A549 (cell line): Measurements from ENCODE around the gene SAPCD2.

Source experiments
- BCL3 ChIP-seq: fragments of >200 bp; sonication (Bioruptor Twin); formaldehyde crosslinking; IDR thresholded peaks from 3 replicates; pipeline ENCODE4 v1.6.1; 2016
- BHLHE40 ChIP-seq: IDR thresholded peaks from 2 replicates; pipeline ENCODE4 v1.6.1; 2012; ENCODE audit warnings: low read depth, low read length, inconsistent platforms
- CBX8 ChIP-seq: fragments of 200-600 bp; sonication (generic); IDR thresholded peaks from 2 replicates; pipeline ENCODE4 v1.6.1; 2016
- CTCF ChIP-seq: fragments of >200 bp; sonication (Bioruptor Twin); formaldehyde crosslinking; IDR thresholded peaks from 3 replicates; pipeline ENCODE4 v1.5.1; 2016
- EP300 ChIP-seq, 2 experiments: fragments of >200 bp; sonication (Bioruptor Twin); formaldehyde crosslinking; IDR thresholded peaks; 2 replicates in 1 of 2; 3 replicates in 1 of 2; pipeline ENCODE4 v1.6.1; 2016 to 2017
- HEYL ChIP-seq: fragments of 250-450 bp; sonication (Bioruptor Pico); IDR thresholded peaks from 2 replicates; pipeline ENCODE4 v1.8.0; 2021; ENCODE audit warnings: mild to moderate bottlenecking, moderate library complexity
- JUNB ChIP-seq: fragments of >200 bp; sonication (Bioruptor Twin); formaldehyde crosslinking; IDR thresholded peaks from 2 replicates; pipeline ENCODE4 v1.6.1; 2016
- MYC ChIP-seq: IDR thresholded peaks from 2 replicates; pipeline ENCODE4 v1.6.1; 2012; ENCODE audit warnings: mild to moderate bottlenecking, inconsistent platforms, low read length, improper control_type of control experiment, borderline replicate concordance
- POLR2A ChIP-seq: IDR thresholded peaks from 2 replicates; pipeline ENCODE4 v1.6.1; 2012; ENCODE audit warnings: mild to moderate bottlenecking, low read length
- RAD21 ChIP-seq, 2 experiments: fragments of >200 bp in 1 of 2; sonication (Bioruptor Twin) in 1 of 2; formaldehyde crosslinking in 1 of 2; IDR thresholded peaks in 1 of 2; conservative IDR thresholded peaks in 1 of 2; 2 replicates in 1 of 2; 3 replicates in 1 of 2; pipeline ENCODE4 v1.6.1; 2012 to 2018; ENCODE audit warnings: inconsistent platforms in 1 of 2
- RNF2 ChIP-seq: fragments of 200-600 bp; sonication (generic); IDR thresholded peaks from 2 replicates; pipeline ENCODE4 v1.6.1; 2016; ENCODE audit warnings: low read depth, mild to moderate bottlenecking, antibody characterized with exemption, moderate library complexity, borderline replicate concordance
- TF ChIP-seq, protein P1 (sequence below): IDR thresholded peaks from 2 replicates; pipeline ENCODE4 v1.6.1; 2012

DNA sequence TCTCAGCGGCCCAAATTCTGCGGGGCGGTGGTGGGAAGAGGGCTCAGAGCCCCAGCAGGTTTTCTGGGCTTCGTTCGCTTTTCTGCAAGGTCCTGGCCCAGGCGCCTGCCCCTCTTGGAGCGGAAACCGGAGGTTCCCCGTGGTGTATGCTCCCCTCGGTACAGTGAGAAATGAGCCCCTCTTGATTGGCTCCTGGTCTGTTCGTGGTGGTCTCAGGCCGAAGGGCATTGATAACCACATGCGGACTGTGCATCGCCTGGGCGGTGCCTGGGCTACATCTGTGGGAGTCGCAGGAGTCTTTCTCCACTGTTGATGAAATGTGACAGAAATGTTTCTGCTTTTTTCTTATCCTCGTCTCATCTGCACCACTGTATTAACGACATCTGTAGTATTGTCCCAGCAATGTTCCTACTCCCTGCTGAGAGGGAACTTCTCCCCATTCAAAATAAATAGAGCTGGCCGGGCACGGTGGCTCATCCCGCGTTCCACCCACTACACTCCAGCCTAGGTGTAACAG lies 17.1 kb upstream of the SAPCD2 start:
- TF ChIP-seq CTCF (no peak), HEYL (CRISPR knock-in tag) (no peak), JUNB (no peak), EP300 (IDR thresholded peaks at IDR 0.05) (no peak), CBX8 (no peak), BHLHE40 (no peak), RAD21 (conservative IDR thresholded peaks at IDR 0.05 in 1 of 2, IDR thresholded peaks at IDR 0.05 in 1 of 2) (no peak), RNF2 (no peak), BCL3 (no peak), POLR2A (no peak), MYC (no peak)
- TF ChIP-seq, protein P1, sequence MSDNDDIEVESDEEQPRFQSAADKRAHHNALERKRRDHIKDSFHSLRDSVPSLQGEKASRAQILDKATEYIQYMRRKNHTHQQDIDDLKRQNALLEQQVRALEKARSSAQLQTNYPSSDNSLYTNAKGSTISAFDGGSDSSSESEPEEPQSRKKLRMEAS: no peak
